ENCODE results near the gene KCNN1. TPM values are rescaled to one million over a fixed set of nuclear protein-coding genes. Genes with fewer than 3 reads are reported as not detected.

KCNN1 gene
- total and polyA plus RNA-seq, 2 of the 13 experiments (the other 11 are each of a cell fraction or from before 2014, with no cell fraction given) = 0.04 TPM; not detected in 1

DNA sequence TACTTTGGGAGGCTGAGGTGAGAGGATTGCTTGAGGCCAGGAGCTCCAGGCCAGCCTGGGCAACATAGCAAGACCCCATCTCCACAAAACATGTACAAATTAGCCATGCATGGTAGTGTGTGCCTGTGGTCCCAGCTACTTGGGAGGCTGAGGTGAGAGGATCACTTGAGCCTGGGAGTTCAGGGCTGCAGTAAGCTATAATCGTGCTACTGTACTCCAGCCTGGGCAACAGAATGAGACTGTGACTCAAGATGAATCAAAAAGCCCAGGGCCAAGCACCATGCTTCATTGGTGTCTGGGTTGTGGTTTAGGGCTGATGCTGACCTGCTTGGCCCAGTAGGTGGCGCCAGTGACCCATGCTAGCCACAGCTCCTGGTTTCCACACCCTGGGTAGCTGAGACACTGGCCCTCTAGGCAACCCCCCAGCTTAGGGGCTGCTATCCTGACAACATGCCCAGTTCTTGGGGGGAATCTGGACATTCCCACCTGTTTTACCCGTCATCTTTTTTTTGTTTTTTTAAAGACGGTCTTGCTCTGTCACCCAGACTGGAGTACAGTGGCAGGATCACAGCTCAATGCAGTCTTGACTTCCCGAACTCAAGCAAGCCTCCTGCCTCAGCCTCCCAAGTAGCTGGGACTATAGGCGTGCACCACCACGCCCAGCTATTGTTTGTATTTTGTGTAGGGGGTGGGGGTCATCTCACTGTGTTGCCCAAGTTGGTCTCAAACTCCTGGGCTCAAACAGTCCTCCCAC, 28.6 kb upstream of the KCNN1 start (continued):
- TF ChIP-seq, protein P1, sequence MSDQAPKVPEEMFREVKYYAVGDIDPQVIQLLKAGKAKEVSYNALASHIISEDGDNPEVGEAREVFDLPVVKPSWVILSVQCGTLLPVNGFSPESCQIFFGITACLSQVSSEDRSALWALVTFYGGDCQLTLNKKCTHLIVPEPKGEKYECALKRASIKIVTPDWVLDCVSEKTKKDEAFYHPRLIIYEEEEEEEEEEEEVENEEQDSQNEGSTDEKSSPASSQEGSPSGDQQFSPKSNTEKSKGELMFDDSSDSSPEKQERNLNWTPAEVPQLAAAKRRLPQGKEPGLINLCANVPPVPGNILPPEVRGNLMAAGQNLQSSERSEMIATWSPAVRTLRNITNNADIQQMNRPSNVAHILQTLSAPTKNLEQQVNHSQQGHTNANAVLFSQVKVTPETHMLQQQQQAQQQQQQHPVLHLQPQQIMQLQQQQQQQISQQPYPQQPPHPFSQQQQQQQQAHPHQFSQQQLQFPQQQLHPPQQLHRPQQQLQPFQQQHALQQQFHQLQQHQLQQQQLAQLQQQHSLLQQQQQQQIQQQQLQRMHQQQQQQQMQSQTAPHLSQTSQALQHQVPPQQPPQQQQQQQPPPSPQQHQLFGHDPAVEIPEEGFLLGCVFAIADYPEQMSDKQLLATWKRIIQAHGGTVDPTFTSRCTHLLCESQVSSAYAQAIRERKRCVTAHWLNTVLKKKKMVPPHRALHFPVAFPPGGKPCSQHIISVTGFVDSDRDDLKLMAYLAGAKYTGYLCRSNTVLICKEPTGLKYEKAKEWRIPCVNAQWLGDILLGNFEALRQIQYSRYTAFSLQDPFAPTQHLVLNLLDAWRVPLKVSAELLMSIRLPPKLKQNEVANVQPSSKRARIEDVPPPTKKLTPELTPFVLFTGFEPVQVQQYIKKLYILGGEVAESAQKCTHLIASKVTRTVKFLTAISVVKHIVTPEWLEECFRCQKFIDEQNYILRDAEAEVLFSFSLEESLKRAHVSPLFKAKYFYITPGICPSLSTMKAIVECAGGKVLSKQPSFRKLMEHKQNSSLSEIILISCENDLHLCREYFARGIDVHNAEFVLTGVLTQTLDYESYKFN (CRISPR knock-in tag; conservative IDR thresholded peaks at IDR 0.05) = no peak
- TF ChIP-seq ATM (IDR thresholded peaks at IDR 0.05; ENCODE audit: borderline replicate concordance) (no peak), IRF2 (CRISPR knock-in tag; IDR thresholded peaks at IDR 0.05) (no peak), GATAD1 (CRISPR knock-in tag; IDR thresholded peaks at IDR 0.05) (0 out of 2 replicates have a peak, but pooled peaks have one; percentile 14), ZNF777 (CRISPR knock-in tag; IDR thresholded peaks at IDR 0.05) (no peak), ZC3H4 (CRISPR knock-in tag; IDR thresholded peaks at IDR 0.05; ENCODE audit: borderline replicate concordance) (no peak), ZNF883 (CRISPR knock-in tag; IDR thresholded peaks at IDR 0.05; ENCODE audit: not compliant biosample characterization) (no peak), ZNF143 (CRISPR knock-in tag; IDR thresholded peaks at IDR 0.05) (no peak), THAP11 (CRISPR knock-in tag; IDR thresholded peaks at IDR 0.05) (0 out of 2 replicates have a peak, but pooled peaks have one; percentile 10), ZNF251 (CRISPR knock-in tag; IDR thresholded peaks at IDR 0.05) (no peak), TAF1 (CRISPR knock-in tag; IDR thresholded peaks at IDR 0.05) (no peak), ZNF607 (CRISPR knock-in tag; IDR thresholded peaks at IDR 0.05; ENCODE audit: borderline replicate concordance) (no peak), ZNF782 (CRISPR knock-in tag; IDR thresholded peaks at IDR 0.05; ENCODE audit: borderline replicate concordance) (no peak), HDAC1 (CRISPR knock-in tag; IDR thresholded peaks at IDR 0.05) (peak; percentile 19; the same call in 1 of the 2 replicates), MTF1 (CRISPR knock-in tag; IDR thresholded peaks at IDR 0.05) (no peak), ZNF629 (CRISPR knock-in tag; conservative IDR thresholded peaks at IDR 0.05) (no peak), ZNF335 (CRISPR knock-in tag; IDR thresholded peaks at IDR 0.05) (no peak)
- TF ChIP-seq, protein P2, sequence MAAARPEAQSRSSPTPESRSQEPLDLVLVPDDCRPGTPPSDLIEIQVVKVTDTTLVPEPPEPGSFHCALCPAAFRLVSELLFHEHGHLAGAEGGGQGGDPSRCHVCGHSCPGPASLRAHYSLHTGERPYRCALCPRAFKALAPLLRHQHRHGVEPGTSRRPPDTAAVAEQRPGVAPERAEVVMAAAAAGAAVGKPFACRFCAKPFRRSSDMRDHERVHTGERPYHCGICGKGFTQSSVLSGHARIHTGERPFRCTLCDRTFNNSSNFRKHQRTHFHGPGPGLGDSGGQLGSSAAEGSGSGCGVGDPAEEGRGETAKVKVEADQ (CRISPR knock-in tag; IDR thresholded peaks at IDR 0.05; ENCODE audit: borderline replicate concordance) = no peak
- TF ChIP-seq, protein P3, sequence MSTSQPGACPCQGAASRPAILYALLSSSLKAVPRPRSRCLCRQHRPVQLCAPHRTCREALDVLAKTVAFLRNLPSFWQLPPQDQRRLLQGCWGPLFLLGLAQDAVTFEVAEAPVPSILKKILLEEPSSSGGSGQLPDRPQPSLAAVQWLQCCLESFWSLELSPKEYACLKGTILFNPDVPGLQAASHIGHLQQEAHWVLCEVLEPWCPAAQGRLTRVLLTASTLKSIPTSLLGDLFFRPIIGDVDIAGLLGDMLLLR (CRISPR knock-in tag; IDR thresholded peaks at IDR 0.05) = no peak
- TF ChIP-seq, protein P4, sequence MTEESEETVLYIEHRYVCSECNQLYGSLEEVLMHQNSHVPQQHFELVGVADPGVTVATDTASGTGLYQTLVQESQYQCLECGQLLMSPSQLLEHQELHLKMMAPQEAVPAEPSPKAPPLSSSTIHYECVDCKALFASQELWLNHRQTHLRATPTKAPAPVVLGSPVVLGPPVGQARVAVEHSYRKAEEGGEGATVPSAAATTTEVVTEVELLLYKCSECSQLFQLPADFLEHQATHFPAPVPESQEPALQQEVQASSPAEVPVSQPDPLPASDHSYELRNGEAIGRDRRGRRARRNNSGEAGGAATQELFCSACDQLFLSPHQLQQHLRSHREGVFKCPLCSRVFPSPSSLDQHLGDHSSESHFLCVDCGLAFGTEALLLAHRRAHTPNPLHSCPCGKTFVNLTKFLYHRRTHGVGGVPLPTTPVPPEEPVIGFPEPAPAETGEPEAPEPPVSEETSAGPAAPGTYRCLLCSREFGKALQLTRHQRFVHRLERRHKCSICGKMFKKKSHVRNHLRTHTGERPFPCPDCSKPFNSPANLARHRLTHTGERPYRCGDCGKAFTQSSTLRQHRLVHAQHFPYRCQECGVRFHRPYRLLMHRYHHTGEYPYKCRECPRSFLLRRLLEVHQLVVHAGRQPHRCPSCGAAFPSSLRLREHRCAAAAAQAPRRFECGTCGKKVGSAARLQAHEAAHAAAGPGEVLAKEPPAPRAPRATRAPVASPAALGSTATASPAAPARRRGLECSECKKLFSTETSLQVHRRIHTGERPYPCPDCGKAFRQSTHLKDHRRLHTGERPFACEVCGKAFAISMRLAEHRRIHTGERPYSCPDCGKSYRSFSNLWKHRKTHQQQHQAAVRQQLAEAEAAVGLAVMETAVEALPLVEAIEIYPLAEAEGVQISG (CRISPR knock-in tag; IDR thresholded peaks at IDR 0.05) = 0 out of 2 replicates have a peak, but pooled peaks have one; percentile 13
- TF ChIP-seq, protein P5, sequence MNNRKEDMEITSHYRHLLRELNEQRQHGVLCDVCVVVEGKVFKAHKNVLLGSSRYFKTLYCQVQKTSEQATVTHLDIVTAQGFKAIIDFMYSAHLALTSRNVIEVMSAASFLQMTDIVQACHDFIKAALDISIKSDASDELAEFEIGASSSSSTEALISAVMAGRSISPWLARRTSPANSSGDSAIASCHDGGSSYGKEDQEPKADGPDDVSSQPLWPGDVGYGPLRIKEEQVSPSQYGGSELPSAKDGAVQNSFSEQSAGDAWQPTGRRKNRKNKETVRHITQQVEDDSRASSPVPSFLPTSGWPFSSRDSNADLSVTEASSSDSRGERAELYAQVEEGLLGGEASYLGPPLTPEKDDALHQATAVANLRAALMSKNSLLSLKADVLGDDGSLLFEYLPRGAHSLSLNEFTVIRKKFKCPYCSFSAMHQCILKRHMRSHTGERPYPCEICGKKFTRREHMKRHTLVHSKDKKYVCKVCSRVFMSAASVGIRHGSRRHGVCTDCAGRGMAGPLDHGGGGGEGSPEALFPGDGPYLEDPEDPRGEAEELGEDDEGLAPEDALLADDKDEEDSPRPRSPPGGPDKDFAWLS (CRISPR knock-in tag; IDR thresholded peaks at IDR 0.05; ENCODE audit: borderline replicate concordance) = no peak
